ENCODE results near the gene DVL3.

The DVL3 gene

DNA sequence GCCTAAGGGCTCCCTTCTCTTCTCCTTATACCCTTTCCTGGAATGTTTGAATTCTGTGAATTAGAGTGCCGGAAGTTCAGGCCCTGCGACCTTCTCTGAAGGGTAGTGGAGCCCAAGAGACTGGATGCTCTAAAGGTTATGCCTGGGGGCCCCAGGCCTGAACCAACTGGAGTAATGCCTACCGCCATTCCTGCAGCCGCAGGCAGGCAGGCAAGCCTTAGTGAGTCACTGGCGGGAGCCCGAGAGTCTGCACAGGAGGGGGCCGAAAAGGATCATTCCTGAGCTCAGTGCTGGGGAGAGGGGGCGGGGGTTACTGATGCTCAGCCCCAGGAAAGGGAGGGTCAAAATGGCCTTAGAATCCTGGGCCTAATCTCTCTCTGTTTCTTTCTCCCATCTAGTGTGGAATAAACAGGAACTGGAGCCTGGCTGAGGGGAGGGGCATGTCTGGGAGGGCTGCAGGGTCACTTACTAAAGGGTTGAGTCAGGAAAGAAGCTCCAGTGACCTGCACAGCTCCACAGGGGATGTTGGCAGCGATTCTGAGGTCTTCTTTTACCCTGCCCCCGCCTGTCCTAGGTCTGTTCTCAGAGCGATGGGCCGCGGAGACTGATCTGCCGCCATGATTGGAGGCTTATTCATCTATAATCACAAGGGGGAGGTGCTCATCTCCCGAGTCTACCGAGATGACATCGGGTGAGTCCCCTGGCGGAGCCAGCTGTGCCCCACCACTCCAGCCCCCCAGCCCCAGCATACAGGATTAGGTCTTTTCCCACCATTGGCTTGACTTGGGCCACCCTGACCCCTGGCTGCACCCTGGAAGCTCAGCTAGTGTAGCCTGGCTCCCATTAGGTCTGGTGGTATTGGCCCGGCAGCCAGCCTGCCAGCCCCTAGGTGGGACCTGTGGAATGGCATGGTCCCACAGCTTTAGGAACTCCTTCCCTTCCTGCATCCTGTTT, 21.5 kb downstream of the DVL3 start:
- peak; percentile 78 for DNase-seq (ENCODE audit: low read depth, low spot score)

- no peak for DNase-seq (ENCODE audit: low read depth, low spot score)
These were observed 22.2 kb downstream of the DVL3 start for GRCh38 chr3:184177331-184177731.

DNA sequence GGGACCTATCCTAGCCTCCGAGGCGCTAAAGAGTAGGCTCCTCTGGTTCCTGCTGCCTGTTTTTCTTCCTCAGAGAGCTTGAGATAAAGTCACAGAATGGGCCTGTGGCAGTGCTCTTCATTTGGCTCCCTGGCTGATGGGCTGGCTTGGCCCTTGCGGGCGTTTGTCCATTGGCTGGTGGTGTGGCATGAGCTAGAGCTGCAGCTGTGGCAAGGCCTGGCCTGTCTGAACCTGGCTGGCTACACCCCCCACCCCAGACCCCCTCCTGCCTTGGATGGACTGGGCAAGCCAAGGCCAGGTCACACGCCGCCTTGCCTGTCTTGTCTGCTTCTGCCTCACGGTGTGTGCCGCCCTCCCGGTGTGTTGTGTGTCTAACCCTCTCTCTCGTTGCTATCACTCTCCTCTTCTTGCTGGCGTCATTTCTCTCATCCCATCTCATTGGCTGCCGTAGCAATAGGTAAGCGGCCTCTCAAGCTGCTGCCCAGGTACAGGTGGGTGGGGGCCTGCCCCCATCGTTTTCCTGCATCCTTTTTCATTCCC, 22.7 kb downstream of the DVL3 start:
- no peak for DNase-seq (ENCODE audit: low read depth, low spot score)

DNA sequence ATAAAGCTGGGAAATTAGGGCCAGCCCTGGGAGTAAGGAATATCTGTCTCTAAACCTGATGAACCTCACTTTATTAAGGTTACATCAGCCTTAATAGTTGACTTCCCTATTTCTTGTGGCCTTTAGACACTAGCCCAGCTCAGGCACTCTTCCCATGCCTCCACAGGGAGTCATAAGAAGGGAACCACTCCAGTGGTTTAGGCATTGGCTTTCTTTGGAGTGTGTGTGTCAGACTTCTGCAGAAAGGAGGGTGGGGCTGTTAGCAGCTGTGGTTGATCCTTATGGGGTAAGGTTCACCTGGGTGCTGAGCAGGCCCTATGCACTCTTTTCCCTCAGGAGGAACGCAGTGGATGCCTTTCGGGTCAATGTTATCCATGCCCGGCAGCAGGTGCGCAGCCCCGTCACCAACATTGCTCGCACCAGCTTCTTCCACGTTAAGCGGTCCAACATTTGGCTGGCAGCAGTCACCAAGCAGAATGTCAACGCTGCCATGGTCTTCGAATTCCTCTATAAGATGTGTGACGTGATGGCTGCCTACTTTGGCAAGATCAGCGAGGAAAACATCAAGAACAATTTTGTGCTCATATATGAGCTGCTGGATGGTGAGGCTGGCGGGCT, 23.5 kb downstream of the DVL3 start:
- DNase-seq (ENCODE audit: low read depth, low spot score) = no peak

DNA sequence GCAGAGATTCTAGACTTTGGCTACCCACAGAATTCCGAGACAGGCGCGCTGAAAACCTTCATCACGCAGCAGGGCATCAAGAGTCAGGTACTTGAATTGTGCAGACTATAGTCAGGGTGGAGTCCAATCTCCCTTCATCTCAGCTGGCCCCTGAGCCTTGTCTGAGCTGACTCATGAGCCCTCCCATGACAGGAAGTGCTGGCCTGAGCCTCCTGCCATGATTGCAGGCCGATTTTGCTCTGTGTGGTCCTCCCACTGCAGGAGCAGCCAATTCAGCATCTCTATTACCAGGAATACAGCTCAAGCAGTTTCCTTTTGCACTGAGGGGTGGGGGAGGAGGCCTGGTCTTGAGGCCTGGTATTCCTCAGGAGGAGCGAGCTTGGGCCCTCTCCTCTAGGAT, 25.0 kb downstream of the DVL3 start:
- DNase-seq (ENCODE audit: low read depth, low spot score) = no peak

GRCh38 chr3:184181596-184181995, 26.4 kb downstream of the DVL3 start:
- no peak for DNase-seq (ENCODE audit: low read depth, low spot score)

- DNase-seq (ENCODE audit: low read depth, low spot score) = no peak
These were observed 28.5 kb downstream of the DVL3 start for GRCh38 chr3:184183679-184184078.

DNA sequence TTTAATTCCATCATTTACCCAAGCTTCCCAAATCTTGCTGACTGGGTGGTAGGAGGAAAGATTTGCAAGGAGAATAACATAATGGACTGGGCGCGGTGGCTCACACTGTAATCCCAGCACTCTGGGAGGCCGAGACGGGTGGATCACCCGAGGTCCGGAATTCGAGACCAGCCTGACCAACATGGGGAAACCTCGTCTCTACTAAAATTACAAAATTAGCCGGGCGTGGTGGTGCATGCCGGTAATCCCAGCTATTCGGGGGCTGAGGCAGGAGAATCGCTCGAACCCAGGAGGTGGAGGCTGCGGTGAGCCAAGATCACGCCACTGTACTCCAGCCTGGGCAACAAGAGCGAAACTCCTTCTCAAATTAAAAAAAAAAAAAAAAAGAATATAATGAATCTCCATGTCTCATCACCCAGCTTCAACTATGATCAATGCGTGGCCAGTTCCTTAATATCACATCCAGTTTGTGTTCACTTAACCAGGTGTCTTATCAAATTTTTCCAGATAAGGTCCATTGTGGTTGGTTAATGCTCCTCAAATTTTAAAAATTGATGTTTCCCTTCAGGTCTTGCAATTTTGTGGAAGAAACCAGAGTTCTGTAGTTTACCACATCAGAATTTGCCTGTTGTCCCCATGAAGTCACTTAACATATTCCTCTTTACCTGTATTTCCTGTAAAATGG, 29.5 kb downstream of the DVL3 start:
- no peak for DNase-seq (ENCODE audit: low read depth, low spot score)

DNA sequence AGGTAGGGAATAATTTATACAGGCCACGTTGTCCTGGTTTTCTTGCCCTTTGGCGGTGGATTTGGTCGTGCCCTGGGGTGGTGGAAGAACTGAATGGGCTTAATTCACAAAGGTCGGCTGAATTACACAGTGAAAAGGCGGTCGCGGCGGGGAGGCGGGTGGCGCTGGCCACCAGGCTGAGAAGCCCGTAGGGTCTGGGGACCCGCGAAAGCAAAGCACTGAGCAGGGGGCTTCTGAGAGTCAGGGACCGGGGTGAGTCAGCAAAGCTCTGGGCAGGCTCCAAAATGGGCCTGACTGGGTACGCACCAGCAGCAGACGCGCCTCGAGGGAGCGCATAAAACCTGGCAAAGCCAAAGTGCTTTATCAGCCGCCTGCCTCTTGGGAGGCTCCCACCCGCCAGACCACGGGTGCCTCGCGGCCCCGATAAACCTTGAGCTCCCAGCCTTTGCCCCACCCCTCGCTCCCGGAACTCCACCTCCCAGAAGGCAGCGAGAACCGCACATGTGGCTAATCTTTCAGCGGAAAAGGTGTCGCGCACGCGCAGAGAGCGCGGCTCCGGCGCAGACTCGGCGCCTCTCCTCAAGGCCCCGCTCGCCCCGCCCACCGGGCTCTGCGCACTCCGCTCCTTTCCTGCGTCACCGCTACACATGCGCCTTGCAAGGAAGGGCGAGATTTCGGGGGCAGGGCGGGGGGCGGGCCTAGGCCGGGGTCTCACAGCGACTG, 30.4 kb downstream of the DVL3 start:
- peak; percentile 93 for DNase-seq (ENCODE audit: low read depth, low spot score)

GRCh38 chr3:184186184-184186901, 31.2 kb downstream of the DVL3 start, which contains the start of gene ABCF3:
Gene ABCF3, plus strand, starts transcription at chr3:184186199. Its CDS starts 9 bp downstream, at chr3:184186208.
- no peak for DNase-seq (ENCODE audit: low read depth, low spot score)

GRCh38 chr3:184186902-184187207, 31.7 kb downstream of the DVL3 start:
- DNase-seq (ENCODE audit: low read depth, low spot score) = no peak

DNA sequence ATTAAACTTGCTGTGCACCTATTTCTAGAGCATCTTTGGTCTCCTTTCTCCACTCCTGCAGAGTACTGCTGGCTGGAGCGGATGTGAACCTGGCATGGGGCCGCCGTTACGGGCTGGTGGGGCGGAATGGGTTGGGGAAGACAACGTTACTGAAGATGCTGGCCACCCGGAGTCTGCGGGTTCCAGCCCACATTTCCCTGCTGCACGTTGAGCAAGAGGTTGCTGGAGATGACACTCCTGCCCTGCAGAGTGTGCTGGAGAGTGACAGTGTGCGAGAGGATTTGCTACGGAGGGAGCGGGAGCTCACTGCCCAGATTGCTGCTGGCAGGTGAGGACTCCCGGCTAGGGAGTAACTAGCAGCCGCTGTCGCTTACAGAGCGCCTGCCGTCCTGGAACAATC, 32.9 kb downstream of the DVL3 start:
- no peak for DNase-seq (ENCODE audit: low read depth, low spot score)

GRCh38 chr3:184189421-184189820, 34.2 kb downstream of the DVL3 start:
- no peak for DNase-seq (ENCODE audit: low read depth, low spot score)

DNA sequence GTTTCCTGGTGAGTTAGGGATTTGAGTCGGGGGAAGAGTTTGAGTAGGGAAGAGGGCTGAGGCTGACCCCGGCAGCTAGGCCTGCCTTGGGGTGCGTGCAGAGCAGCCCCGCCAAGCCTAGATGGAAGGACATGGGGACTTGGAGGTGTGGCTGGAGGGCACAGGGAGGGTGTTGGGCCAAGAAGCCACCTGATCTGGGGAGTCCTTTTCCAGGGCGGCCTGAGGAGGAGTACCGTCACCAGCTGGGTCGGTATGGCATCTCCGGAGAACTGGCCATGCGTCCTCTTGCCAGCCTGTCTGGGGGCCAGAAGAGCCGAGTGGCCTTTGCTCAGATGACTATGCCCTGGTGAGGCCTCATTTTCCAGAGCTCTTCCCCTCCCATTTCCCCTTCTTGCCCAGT, 37.7 kb downstream of the DVL3 start:
- DNase-seq (ENCODE audit: low read depth, low spot score) = no peak

DNA sequence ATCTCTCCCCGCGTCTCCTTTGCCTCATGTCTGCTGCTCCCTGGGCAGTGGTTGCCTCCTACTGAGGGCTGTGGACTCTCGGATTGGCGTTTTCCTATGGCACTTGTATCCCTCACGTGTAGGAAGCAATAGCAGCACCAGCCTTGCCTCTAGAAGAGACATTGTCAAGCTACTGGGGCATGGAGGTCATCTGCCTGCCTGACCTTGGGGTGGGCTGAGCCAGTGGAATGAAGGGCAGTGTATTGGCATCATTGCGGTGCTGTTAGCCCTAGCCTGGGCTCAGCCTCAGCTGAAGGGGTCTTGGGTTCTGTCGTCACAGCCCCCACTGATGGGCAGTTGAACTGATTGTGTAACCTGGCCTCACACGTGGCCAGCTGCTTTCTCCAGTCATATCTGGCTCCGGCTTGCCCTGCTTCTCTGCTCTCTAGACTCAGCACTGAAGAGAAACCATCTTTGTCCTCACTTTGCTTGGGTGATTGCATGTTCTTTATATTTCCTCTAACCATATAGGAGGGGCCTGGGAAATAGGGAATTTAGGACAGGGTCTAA, 38.9 kb downstream of the DVL3 start:
- no peak for DNase-seq (ENCODE audit: low read depth, low spot score)

GRCh38 chr3:184196536-184196935, 41.4 kb downstream of the DVL3 start:
- no peak for DNase-seq (ENCODE audit: low read depth, low spot score)

- DNase-seq (ENCODE audit: low read depth, low spot score) = no peak
These were observed 43.3 kb downstream of the DVL3 start for GRCh38 chr3:184198509-184198908.

DNA sequence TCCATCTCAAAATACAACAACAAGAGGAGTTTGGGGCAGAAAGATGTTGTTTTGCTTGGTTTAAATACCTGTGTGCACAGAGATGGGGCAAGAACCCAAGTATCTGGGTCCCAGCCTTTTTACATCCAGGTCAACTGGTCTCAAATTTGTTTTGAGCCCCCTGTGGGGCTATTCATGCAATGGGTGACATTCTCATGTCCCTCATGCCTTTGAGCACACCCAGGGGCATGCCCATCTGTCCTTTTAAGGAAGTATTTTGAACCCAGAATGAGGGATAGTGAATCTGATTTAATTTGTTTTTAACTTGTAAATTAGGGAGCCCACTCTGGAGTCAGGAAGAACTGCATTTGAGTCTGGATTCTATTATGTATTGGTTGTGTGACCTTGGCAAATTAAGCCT, 45.6 kb downstream of the DVL3 start:
- no peak for DNase-seq (ENCODE audit: low read depth, low spot score)

GRCh38 chr3:184203526-184203925, 48.3 kb downstream of the DVL3 start:
- no peak for DNase-seq (ENCODE audit: low read depth, low spot score)

- DNase-seq (ENCODE audit: low read depth, low spot score) = no peak
These were observed 54.2 kb downstream of the DVL3 start for GRCh38 chr3:184209146-184209923.

Measured in iPS DF 19.7 (cell line).